NB4 (cell line): ENCODE results near the gene ENOX1.

Experiments used
- MYC ChIP-seq: IDR thresholded peaks from 2 replicates; pipeline ENCODE4 v1.6.1; 2011; ENCODE audit warnings: low read depth, low read length
- POLR2A ChIP-seq: IDR thresholded peaks from 2 replicates; pipeline ENCODE4 v1.6.1; 2011; ENCODE audit warnings: mild to moderate bottlenecking; ENCODE audit not compliant: insufficient read length; ENCODE audit errors: extremely low read depth
- TF ChIP-seq, protein P1 (sequence below): IDR thresholded peaks from 2 replicates; pipeline ENCODE4 v1.6.1; 2011; ENCODE audit warnings: low read depth, low read length
- TF ChIP-seq, protein P2 (sequence below): IDR thresholded peaks from one replicate; pipeline ENCODE4 v1.5.1; 2012; ENCODE audit warnings: low read depth, low read length

DNA sequence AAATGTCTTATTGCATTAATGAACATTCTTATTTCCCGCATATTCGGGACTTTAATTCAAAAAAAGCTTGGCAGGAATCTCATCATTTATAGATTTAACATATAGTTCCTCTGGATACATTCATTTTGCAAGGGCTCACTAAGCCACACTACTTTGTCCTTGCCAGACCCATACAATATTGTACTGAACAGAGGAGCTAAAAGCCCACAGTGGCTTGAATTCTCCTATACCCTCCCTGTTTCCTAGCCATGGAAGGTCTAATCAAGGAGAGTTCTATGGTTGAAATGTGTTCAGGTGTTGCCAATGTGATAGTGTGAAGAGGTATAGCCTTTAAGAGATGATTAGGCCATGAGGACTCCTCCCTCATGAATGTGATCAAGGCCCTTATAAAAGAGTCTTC lies 298.9 kb downstream of the ENOX1 start:
- TF ChIP-seq, protein P1, sequence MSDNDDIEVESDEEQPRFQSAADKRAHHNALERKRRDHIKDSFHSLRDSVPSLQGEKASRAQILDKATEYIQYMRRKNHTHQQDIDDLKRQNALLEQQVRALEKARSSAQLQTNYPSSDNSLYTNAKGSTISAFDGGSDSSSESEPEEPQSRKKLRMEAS, result no peak
- TF ChIP-seq, protein P2, sequence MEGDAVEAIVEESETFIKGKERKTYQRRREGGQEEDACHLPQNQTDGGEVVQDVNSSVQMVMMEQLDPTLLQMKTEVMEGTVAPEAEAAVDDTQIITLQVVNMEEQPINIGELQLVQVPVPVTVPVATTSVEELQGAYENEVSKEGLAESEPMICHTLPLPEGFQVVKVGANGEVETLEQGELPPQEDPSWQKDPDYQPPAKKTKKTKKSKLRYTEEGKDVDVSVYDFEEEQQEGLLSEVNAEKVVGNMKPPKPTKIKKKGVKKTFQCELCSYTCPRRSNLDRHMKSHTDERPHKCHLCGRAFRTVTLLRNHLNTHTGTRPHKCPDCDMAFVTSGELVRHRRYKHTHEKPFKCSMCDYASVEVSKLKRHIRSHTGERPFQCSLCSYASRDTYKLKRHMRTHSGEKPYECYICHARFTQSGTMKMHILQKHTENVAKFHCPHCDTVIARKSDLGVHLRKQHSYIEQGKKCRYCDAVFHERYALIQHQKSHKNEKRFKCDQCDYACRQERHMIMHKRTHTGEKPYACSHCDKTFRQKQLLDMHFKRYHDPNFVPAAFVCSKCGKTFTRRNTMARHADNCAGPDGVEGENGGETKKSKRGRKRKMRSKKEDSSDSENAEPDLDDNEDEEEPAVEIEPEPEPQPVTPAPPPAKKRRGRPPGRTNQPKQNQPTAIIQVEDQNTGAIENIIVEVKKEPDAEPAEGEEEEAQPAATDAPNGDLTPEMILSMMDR, result no peak
- no peak for TF ChIP-seq POLR2A
- no peak for TF ChIP-seq MYC
